ENCODE measurements around the gene UBE2V1.

UBE2V1 gene

DNA sequence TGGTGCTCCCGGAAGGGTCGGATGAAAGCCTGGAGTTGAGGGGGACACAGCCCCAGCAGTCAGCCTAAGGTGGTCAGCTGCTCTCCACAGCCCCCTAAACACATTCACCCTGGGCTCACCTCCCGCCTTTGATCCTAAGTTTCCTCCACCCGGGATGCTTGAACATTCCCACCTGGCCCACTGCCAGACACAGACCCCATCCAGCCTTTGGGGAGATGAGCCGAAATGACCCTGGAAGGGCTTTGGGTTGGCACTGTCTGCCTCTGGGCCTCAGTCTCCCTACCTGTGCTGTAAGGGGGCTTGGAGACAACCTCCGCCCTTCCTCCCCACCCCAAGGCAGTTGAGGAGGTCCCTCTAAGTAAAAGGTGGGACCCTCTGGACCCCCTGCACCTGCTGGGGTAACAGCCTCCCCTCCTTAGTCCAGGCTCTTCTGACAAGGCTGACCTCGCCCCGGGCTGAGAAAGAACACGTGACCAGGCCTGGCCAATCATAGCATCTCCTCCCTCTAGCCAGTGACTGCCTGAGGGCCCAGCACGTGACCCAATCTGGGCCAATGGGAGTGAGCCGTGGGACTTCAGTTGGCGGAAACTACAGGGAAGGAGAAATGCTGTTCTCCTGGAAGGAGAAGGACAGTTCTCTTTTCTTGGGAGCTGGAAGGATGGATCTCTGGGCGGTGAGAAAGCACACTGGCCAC, 16.9 kb upstream of the UBE2V1 start:
- DNase-seq (ENCODE audit: low read depth, low spot score), result no peak
- no peak for TF ChIP-seq CTCF (IDR thresholded peaks at IDR 0.05; ENCODE audit: low read depth, low read length)
- in situ Hi-C loops (cut with HindIII; ENCODE audit: low sequenced_read_pairs), result no loop called here
- H3K4me3 ChIP-seq (ENCODE audit: low read depth, low read length), result no peak overlapping the region

GRCh38 chr20:50128520-50128905, 15.6 kb upstream of the UBE2V1 start:
- no peak overlapping the region for H3K4me3 ChIP-seq (ENCODE audit: low read depth, low read length)
- no peak for TF ChIP-seq CTCF (IDR thresholded peaks at IDR 0.05; ENCODE audit: low read depth, low read length)
- no peak for DNase-seq (ENCODE audit: low read depth, low spot score)
- in situ Hi-C loops (cut with HindIII; ENCODE audit: low sequenced_read_pairs), result no loop called here

GRCh38 chr20:50127587-50128519, 14.9 kb upstream of the UBE2V1 start:
- in situ Hi-C loops (cut with HindIII; ENCODE audit: low sequenced_read_pairs), result no loop called here
- no peak for DNase-seq (ENCODE audit: low read depth, low spot score)

GRCh38 chr20:50126662-50127061, 13.7 kb upstream of the UBE2V1 start:
- H3K4me3 ChIP-seq (ENCODE audit: low read depth, low read length), result no peak overlapping the region
- no peak for DNase-seq (ENCODE audit: low read depth, low spot score)
- in situ Hi-C loops (cut with HindIII; ENCODE audit: low sequenced_read_pairs), result no loop called here
- no peak for TF ChIP-seq CTCF (IDR thresholded peaks at IDR 0.05; ENCODE audit: low read depth, low read length)

More at GRCh38 chr20:50127587-50128519, 14.9 kb upstream of the UBE2V1 start:
- no peak overlapping the region for H3K4me3 ChIP-seq (ENCODE audit: low read depth, low read length)
- TF ChIP-seq CTCF (IDR thresholded peaks at IDR 0.05; ENCODE audit: low read depth, low read length), result no peak

DNA sequence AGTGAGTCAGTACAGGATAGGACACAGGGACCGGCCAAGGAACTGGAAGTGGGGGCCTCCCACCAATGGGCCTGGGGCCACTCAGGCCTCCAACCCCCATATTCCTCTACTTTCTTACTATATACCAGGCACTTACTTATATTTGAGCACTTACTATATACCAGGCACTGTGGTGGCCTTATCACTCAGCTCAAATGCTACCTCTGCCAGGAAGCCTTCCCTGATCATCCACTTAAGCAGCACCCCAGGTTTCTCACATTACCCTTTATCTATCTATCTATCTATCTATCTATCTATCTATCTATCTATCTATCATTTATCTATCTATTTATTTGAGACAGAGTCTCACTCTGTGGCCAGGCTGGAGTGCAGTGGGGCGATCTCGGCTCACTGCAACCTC, 12.3 kb upstream of the UBE2V1 start:
- in situ Hi-C loops (cut with HindIII; ENCODE audit: low sequenced_read_pairs), result no loop called here
- no peak overlapping the region for H3K4me3 ChIP-seq (ENCODE audit: low read depth, low read length)
- no peak for TF ChIP-seq CTCF (IDR thresholded peaks at IDR 0.05; ENCODE audit: low read depth, low read length)
- no peak for DNase-seq (ENCODE audit: low read depth, low spot score)

GRCh38 chr20:50124496-50124895, 11.5 kb upstream of the UBE2V1 start:
- TF ChIP-seq CTCF (IDR thresholded peaks at IDR 0.05; ENCODE audit: low read depth, low read length), result no peak
- no peak overlapping the region for H3K4me3 ChIP-seq (ENCODE audit: low read depth, low read length)
- DNase-seq (ENCODE audit: low read depth, low spot score), result no peak
- in situ Hi-C loops (cut with HindIII; ENCODE audit: low sequenced_read_pairs), result no loop called here
